Keratinocyte (primary cell): Measurements from ENCODE around the gene CAPN5. TPM values are rescaled to one million over a fixed set of nuclear protein-coding genes. Genes with fewer than 3 reads are reported as not detected.

Source experiments
- DNase-seq: peaks from one replicate; pipeline ENCODE4 v3.0.0-alpha.2; 2011; ENCODE audit warnings: low read depth, missing footprints, low spot score
- FAIRE-seq: peaks from 2 replicates; lab custom pipeline; 2011; peaks lifted over from hg19 to GRCh38; lab: Jason Lieb, UNC
- H2AFZ ChIP-seq: 2 replicates; pipeline ENCODE4 v1.6.0; 2012; ENCODE audit warnings: low read length, control low read depth, inconsistent platforms; ENCODE audit not compliant: control insufficient read depth
- H3K27ac ChIP-seq: 2 replicates; pipeline ENCODE4 v1.5.1; 2011; ENCODE audit warnings: low read length; ENCODE audit not compliant: control insufficient read depth, insufficient read depth
- H3K27me3 ChIP-seq: 3 replicates; pipeline ENCODE4 v1.6.0; 2011; ENCODE audit warnings: low read length; ENCODE audit not compliant: control insufficient read depth, insufficient read depth; ENCODE audit errors: extremely low read depth
- H3K36me3 ChIP-seq, 2 experiments: 2 replicates in 1 of 2; 3 replicates in 1 of 2; pipeline ENCODE4 v1.5.1; 2011; ENCODE audit warnings: low read length in 2 of 2, mild to moderate bottlenecking in 1 of 2; ENCODE audit not compliant: control insufficient read depth in 2 of 2, insufficient read depth in 2 of 2; ENCODE audit errors: extremely low read depth in 1 of 2
- H3K4me1 ChIP-seq: 3 replicates; pipeline ENCODE4 v1.5.1; 2011; ENCODE audit warnings: low read length; ENCODE audit not compliant: control insufficient read depth, insufficient read depth; ENCODE audit errors: extremely low read depth
- H3K4me2 ChIP-seq: 3 replicates; pipeline ENCODE4 v1.6.0; 2011; ENCODE audit warnings: low read depth, low read length; ENCODE audit not compliant: control insufficient read depth, insufficient read depth; ENCODE audit errors: extremely low read depth
- H3K4me3 ChIP-seq, 3 experiments: fragments of 200-600 bp in 1 of 3; sonication (generic) in 1 of 3; 2 replicates in 2 of 3; 3 replicates in 1 of 3; pipeline ENCODE4 v1.5.1; 2011 to 2016; ENCODE audit warnings: low read length in 3 of 3, mild to moderate bottlenecking in 3 of 3, control low read depth in 2 of 3, inconsistent platforms in 1 of 3, low read depth in 1 of 3, mixed read lengths in 1 of 3, mixed run types in 1 of 3, moderate library complexity in 1 of 3; ENCODE audit not compliant: control insufficient read depth in 2 of 3, insufficient read depth in 2 of 3; ENCODE audit errors: extremely low read depth in 1 of 3
- H3K79me2 ChIP-seq: 2 replicates; pipeline ENCODE4 v1.6.0; 2012; ENCODE audit warnings: low read length; ENCODE audit not compliant: control insufficient read depth, insufficient read depth
- H3K9ac ChIP-seq: 3 replicates; pipeline ENCODE4 v1.6.0; 2011; ENCODE audit warnings: low read length; ENCODE audit not compliant: control insufficient read depth, insufficient read depth; ENCODE audit errors: extremely low read depth
- H3K9me1 ChIP-seq: 3 replicates; pipeline ENCODE4 v1.6.0; 2011; ENCODE audit warnings: low read length; ENCODE audit not compliant: control insufficient read depth, insufficient read depth; ENCODE audit errors: extremely low read depth
- H3K9me3 ChIP-seq: 2 replicates; pipeline ENCODE4 v1.5.1; 2012; ENCODE audit warnings: low read depth, low read length; ENCODE audit not compliant: control insufficient read depth
- H4K20me1 ChIP-seq: 3 replicates; pipeline ENCODE4 v1.6.0; 2011; ENCODE audit warnings: low read length; ENCODE audit not compliant: control insufficient read depth, insufficient read depth; ENCODE audit errors: extremely low read depth
- CTCF ChIP-seq, 3 experiments: IDR thresholded peaks in 1 of 3; conservative IDR thresholded peaks in 1 of 3; optimal IDR thresholded peaks in 1 of 3; 2 replicates in 2 of 3; 3 replicates in 1 of 3; pipeline versions ENCODE3 to v1.5.1; 2011; ENCODE audit warnings: low read length in 3 of 3, mild to moderate bottlenecking in 3 of 3, moderate library complexity in 2 of 3, control low read depth in 1 of 3, inconsistent platforms in 1 of 3; ENCODE audit not compliant: insufficient read depth in 2 of 3; ENCODE audit errors: extremely low read depth in 1 of 3
- EZH2 ChIP-seq: IDR thresholded peaks from one replicate; pipeline ENCODE4 v1.6.1; 2012; ENCODE audit warnings: inconsistent platforms, mild to moderate bottlenecking, low read length, moderate library complexity
- dilution Hi-C: fragments of 300-500 bp; cut with MboI; formaldehyde crosslinking; loops from one replicate; pipeline ENCODE4 v1.7.0; 2020; ENCODE audit warnings: low sequenced_read_pairs; ENCODE audit not compliant: extremely low pct_ligation_motif_present
- polyA plus RNA-seq, 5 experiments: library from polyadenylated mRNA; depleted of rRNA in 3 of 5; stranded (reverse) in 3 of 5; stranded (forward) in 1 of 5; unstranded in 1 of 5; fragments of >200 nt; gene quantifications; 1 replicate in 1 of 5; 2 replicates in 3 of 5; 3 replicates in 1 of 5; pipeline versions ENCODE4 v1.2.1 to v1.2.3, GENCODE V29; 2011 to 2012; ENCODE audit warnings: missing spikeins in 2 of 5, low read depth in 1 of 5, low replicate concordance in 1 of 5

CAPN5 gene
- polyA plus RNA-seq, 1 donor (not counting 4 experiments of a cell fraction or from before 2014, with no cell fraction given), result 1.2 TPM

- Histone ChIP-seq H2AFZ (no peak overlapping the region), H3K9me1 (no peaks in the 10 kb centered on the region), H3K4me3 (no peak overlapping the region), H3K27me3 (no peaks in the 10 kb centered on the region), H3K4me1 (peaks cover 3% of the 10 kb centered on the region), H3K36me3 (no peaks in the 10 kb centered on the region), H3K9me3 (no peaks in the 10 kb centered on the region), H4K20me1 (no peaks in the 10 kb centered on the region), H3K79me2 (no peaks in the 10 kb centered on the region), H3K27ac (no peak overlapping the region), H3K4me2 (no peak overlapping the region), H3K9ac (no peak overlapping the region)
- dilution Hi-C loops, result no loop called here
- FAIRE-seq (peak; percentile 53), DNase-seq (peak; percentile 26)
- TF ChIP-seq EZH2 (no peak), CTCF (optimal IDR thresholded peaks at IDR 0.05 in 1 of 3, IDR thresholded peaks at IDR 0.05 in 1 of 3, conservative IDR thresholded peaks at IDR 0.05 in 1 of 3; ENCODE audit: extremely low read depth in 1 of 3, insufficient read depth in 2 of 3, low read length in 3 of 3) (peak; percentile 95 to 98 (median 98))
Measured at GRCh38 chr11:77091146-77091940, 24.6 kb downstream of the CAPN5 start.

DNA sequence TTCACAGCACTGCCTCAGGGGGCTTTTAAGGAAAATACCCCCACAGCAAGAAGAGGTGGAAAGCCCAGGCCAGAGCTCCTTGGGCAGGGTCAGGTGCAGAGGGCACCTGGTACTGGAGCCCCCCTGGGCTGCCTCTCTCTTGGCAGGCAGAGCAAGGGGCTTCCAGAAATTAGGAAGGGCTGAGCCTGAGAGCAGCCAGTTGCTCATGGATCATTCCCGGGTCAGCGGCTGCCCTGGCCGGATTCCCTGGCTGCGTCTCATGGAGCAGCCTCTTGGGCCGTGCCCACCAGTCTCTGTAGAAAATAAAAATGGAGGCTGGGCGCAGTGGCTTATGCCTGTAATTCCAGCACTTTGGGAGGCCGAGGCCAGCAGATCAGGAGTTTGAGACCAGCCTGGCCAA, 25.6 kb downstream of the CAPN5 start:
- H3K9me3 ChIP-seq, result no peaks in the 10 kb centered on the region
- no peak for FAIRE-seq
- dilution Hi-C loops, result no loop called here

More for the DNA sequence above, 25.6 kb downstream of the CAPN5 start:
- Histone ChIP-seq H3K36me3 (no peaks in the 10 kb centered on the region), H3K9ac (no peak overlapping the region), H4K20me1 (no peaks in the 10 kb centered on the region), H2AFZ (no peak overlapping the region), H3K4me2 (no peak overlapping the region), H3K4me1 (peaks cover 3% of the 10 kb centered on the region), H3K4me3 (no peak overlapping the region), H3K27ac (no peak overlapping the region), H3K9me1 (no peaks in the 10 kb centered on the region), H3K27me3 (no peaks in the 10 kb centered on the region), H3K79me2 (no peaks in the 10 kb centered on the region)
- no peak for DNase-seq
- no peak for TF ChIP-seq CTCF (optimal IDR thresholded peaks at IDR 0.05 in 1 of 3, IDR thresholded peaks at IDR 0.05 in 1 of 3, conservative IDR thresholded peaks at IDR 0.05 in 1 of 3; ENCODE audit: extremely low read depth in 1 of 3, insufficient read depth in 2 of 3, low read length in 3 of 3)
- no peak for TF ChIP-seq EZH2
